Bone marrow (tissue), 2 donors: ENCODE measurements around the gene AIG1.
"Not testable (repeated sequence)": the region's sequence is repeated elsewhere in the genome, so short reads cannot be mapped to it uniquely, and the experiment has no call there.

Source experiments
- DNase-seq, 2 donors: peaks; one replicate each; lab custom pipeline; 2025; lab: John Stamatoyannopoulos, UW

Gene AIG1

DNA sequence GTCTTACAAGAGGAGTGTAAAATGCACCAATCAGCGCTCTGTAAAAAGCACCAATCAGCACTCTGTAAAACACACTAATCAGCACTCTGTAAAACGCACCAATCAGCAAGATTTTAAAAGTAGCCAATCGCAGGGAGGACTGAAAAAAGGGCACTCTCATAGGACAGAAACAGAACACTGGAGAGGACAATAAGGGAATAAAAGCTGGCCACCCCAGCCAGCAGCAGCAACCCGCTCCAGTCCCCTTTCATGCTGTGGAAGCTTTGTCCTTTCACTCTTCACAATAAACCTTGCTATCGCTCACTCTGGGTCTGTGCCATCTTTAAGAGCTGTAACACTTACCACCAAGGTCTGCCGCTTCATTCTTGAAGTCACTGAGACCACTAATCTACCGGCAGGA is 1.7 kb upstream of the AIG1 start:
- no peak for DNase-seq

DNA sequence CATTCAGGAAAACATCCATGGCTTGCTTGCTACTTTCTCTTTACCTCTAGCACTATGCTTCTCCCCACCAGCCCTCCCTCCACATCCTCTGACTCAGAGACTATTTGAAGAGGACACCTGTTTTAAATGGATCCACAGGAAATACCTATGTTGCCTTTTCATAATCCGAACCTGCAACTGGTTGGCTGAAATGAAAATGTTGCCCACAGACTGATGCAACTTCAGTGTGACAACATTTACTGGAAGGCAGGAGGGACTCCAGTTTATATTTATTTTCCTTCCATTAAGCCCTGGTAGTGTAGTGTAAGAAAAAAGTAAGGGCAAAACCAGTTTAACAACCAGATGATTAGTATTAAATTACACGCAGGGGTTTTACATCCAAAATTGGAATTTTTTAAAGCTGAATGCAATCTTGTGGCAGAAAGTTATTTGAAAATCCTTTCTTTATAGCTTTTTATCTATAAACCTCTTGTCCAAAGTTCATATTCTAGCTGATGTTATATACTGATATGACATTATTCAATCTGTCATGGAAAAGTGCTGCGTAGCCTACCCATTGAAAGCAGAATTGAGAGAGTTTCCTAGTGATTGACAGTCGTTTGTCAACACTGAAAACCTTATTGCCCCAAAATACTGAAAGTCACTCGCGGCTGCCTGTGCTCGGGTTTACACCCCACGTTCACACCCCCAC is 881 bp upstream of the AIG1 start:
- no peak for DNase-seq

DNA sequence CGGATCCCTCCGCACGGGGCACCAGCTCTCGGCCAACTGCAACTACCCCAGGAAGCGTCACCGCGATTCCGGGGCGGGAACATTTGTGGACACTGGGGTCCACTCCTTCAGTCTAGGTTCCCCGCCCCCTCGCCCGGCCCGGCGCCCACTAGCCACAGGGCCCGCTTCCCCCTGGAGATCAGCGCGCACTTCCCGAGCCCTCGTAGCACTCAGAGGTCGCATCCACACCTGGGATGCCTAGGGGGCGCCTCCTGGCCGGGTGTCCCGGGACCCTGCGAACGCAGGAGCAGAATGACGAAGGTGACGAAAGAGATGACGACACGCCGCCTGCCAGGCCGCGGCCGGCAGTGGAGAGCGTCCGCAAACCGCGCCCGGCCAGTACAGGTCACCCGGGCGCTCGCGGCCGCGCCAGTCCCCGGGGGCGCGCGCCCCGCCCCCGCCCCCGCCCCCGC is 309 bp upstream of the AIG1 start:
- peak in 1 of 2 donors; percentile 75 for DNase-seq

DNA sequence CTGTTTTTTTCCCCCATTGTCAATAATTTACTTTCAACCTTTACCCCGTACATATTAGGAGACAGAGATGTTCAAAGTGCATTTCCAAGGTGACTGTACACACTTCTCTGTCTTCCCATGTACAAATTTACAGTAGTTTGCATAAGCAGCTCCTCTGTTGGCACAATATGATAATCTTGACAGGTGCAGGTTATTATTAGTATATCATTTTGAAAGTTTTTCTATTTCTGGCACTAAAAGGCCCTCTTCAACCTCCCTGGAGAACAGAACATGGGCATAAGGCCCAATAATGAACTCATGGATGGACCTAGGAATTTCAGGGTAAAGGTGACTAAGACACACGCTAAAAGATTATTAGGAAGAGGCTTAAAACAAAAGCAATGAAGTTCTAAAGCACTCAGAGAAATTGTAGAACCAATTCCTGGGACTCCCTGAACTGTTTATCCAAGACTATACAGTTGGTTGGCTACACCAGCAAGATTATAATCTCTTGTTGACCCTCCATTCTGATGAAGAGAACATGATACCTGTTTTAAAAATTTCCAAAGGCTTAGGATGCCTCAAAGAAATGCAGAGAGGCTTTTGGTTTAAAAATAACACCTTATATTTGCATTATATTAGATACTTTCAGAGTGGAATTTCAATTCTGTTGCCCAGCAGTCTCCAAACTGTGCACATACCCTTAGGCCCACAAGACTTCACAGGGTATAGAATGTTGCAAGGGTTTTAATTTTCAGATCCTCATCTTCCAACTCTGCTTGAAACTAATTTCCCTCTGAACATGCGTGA is 1.1 kb downstream of the AIG1 start:
- DNase-seq = no peak

DNA sequence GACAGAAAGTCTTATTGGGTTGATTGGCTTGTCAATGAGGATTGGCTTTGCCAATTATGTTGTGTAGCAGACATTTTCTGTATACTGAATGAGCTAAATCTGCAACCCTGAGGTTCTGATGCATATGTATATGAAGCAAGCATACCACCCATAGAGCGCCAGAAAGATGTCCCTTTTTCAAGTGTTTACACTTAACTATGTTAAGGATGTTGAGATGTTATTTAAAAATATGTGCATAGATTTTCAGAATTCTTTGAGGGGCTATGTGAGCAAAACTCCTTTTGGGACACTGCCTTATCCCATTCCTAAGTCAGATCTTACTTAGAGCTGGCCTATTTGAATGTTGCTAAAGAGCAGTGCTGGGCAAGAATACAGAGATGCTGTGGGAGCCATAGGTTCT is 1.9 kb downstream of the AIG1 start:
- DNase-seq = no peak

DNA sequence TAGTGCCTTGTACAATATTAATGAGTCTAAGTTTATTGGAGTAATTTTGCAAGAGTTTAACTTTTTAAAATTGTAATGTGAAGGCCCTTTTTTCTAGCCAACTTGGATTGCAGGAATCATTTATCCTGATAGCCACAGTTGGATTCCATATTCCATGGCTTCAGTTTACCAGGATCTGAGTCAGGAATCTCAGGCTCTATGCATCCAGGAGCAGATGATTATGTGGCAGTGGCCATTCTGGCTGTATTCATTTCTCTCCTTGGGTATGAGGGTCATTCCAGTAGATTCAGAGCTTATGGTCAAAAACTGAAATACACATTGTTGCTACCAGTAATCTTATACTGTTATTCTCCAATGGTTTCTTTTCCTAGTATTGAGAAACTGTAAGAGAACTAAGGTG is 2.9 kb downstream of the AIG1 start:
- no peak for DNase-seq

DNA sequence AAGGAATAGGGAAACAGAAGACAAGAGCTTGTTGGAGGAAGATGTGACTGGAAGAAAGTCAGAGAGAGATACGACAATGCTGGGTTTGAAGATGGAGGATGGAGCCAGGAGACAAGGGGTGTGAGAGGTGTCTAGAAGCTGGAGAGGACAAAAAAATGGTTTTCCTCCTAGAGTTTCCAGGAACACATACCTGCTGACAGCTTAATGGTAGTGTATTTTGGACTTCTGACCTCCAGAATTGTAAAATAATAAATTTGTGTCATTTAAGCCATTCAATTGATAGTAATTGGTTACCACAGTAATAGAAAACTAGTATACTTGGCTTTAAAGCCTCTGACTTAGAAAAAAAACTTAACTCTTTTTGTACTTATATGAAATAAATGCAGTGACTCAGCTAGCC is 3.6 kb downstream of the AIG1 start:
- DNase-seq = no peak

DNA sequence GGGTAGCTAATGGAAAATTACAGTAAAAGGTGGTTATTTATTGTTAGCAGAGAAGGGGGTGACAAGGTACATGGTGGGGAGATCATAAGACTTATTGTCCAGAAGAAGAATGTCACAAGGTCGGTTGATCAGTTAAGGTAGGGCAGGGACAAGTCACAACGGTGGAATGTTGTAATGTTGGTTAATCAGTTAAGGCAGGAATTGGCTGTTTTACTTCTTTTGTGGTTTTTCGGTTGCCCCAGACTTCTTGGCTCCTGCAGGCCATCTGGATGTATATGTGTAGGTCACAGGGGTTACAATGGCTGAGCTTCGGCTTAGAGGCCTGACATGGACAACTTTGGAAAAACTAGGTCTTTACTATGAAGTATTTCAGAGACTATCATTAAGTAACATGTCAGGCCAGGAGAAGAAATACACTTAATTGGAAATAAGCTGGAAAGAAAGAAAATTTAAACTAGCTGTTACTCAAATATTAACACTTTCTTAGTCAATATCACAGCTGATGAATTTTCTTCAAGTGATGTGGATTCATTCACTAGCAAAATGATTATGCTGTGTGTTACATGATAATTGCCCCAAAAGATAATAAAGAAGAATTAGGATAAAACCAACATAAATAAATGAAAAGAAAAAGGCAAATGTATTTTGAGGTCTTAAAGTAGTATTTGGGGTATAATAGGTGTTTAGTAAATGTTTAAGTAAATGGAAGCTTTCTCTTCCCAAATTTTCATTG is 4.4 kb downstream of the AIG1 start:
- DNase-seq = no peak

DNA sequence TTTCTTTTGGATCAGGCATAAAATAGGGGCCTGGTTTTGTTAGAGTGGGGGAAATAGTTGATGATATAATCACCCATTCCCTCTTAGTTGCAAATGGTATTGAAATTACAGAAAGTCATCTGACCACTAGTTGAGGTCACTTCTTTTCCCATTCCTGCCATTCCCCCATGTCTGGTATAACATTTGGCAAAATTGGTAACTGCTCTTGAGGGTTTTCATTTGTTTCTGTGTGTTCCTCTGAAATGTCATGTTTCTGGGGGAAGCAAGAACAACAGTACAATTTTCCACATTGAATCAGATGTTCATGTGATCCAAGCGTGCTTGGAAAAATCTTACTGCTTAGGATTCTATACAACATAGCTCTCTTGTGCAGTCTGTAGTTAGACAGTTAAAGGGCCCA is 7.3 kb downstream of the AIG1 start:
- no peak for DNase-seq

DNA sequence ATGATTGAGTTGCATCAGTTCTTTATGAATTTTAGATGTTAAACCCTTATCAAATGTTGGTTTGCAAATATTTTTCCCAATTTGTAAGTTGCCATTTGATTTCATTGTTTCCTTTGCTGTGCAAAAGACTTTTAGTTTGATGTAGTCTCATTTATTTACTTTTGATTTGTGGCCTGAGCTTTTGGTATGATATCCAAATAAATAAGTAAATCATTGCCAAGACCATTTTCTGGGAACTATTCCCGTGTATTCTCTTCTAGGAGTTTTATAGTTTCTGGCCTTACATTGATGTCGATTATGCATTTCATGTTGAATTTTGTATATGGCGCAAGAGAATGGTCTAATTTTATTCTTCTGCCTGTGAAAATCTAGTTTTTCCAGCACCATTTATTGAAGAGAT is 13.4 kb downstream of the AIG1 start:
- DNase-seq = no peak

DNA sequence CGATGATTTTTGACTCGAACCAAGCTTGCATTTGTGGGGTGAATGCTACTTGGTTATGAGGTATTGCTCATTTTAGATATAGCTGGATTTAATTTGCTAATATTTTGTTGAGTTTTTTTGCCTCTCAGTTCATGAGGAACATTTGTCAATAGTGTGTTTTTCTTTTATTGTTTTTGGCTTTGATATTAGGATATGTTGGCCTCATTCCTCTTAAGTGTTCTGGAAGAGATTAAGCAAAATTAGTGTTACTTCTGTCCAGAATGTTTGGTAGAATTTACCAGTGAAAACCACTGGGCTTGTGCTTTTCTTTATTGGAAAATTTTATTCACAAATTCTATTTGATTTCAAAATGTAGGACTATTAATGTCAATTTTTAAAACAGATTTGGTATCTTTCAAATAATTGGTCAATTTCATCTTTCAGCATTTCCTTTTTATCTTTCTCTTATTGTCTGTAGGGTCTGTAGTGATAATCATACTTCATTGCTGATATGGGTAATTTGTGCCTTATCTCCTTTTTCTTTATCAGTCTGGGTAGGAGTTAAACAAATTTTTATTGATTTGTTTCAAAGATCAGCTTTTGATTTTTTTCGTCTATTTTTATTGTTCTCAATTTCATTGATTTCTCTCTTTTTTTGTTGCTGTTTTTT is 14.1 kb downstream of the AIG1 start:
- DNase-seq = no peak

DNA sequence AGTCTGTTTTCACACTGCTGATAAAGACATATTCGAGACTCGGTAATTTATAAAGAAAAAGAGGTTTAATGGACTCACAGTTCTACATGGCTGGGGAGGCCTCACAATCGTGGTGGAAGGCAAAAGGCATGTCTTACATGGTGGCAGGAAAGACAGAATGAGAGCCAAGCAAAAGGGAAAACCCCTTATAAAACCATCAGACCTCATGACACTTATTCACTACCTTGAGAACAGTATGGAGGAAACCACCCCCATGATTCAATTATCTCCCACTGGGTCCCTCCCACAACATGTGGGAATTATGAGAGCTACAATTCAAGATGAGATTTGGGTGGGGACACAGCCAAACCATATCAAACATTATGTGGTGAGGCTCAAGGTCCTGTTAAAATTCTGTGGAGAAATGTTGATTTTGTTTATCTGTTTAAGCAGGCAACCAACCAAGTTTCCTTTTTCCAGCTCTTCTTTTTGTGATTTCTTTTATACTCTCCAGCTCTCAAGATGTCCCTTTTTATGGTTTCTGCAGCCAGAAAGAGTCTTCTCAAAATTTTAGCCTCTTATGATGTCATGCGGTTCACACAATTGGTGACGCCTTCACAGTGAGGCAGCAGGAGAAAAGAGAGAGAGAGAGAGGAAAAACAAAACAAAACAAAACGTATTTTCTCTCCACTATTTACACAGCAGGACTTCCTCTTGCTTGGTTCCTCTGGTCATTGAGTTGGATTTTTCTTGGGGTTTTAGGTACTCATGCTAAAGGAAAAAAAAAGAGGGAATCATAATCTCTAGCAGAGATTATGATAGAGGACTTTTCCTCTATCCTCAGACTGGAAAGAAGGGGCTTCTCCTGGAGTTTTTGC is 18.0 kb downstream of the AIG1 start:
- DNase-seq = no peak

DNA sequence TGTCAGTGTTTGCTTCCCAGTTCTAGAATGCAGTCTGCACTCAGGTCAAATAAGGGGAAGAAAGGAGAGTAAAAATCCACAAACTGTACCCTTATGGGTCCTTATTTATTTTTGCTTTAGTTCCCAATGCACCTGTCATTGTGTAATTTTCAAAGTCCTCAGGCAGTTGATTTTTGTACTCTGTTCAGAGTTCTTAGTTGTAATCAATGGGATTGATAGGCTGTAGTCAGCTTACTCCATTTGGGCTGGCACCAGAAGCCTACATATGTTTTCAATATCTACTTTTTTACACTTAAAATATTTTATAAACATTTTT is 18.6 kb downstream of the AIG1 start:
- DNase-seq = no peak

DNA sequence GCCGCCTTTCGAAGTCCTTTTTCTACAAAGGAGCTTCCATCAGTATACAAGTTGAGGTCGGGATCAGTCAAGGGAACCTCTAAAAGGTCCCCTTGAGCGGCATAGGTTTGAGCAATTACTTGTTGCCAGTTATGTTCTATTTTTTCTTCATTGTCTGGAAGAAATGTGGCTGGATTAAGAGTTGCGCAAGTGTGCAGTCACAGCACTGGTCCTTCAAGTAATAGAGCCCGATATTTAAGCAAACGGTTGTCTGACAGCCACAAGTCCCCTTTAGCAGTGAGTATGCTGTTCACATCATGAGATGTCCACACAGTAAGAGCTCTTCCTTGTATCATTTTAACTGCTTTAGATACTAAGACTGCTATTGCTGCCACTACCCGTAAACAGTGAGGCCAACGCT is 21.6 kb downstream of the AIG1 start:
- DNase-seq = not testable (repeated sequence)

DNA sequence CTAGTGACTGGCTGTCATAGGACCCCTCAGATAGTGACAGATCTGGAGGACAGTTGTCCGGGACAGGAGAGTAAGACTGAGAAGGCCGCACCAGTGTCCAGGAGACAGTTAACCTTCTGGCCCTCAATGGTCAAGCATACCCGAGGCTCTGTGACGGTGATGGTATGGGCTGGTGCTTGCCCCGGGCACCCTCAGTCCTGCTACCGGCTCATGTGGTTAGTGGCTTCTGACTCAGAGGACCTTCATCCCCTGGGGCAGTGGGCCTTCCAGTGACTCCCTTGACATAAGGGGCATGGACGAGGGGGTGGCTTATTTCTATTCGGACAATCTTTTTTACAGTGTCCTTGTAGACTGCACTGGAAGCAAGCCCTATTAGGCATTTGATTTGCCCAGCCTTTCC is 23.3 kb downstream of the AIG1 start:
- not testable (repeated sequence) for DNase-seq

DNA sequence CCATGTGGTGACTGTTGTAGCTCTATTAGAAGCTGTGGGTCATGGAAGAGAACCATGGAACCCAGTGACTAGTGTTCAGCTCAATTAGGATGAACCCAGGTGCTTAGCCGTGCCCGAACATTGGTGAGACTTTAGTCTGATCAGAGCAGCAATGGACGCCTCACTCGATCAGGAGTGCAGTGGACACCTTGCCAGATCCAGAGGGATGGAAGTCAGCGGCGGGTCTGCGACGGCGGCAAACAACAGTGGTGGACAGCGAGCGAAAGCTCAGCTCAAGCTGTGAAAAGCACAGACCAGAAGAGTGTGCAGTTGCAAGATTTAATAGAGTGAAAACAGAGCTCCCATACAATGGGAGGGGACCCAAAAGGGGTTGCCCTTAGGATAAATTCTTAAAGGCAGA is 26.6 kb downstream of the AIG1 start:
- not testable (repeated sequence) for DNase-seq

DNA sequence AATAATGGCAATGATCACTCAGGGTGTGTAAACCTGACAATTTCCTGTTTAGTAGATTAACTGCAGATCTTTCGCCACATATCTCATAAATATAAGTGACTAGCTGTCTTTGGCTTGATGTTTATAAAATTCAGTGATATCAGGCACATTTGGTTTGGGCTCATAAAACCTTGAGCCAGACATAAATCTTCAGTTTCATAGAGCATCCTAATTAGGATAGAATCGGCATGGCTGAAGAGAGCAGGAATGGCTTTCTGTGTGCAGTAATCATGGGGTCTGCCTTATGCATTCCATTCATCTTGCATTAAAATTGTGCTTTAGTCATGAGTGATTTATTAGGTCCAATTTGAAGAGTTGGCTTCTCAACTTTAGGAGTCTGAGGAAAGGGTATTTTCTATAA is 27.2 kb downstream of the AIG1 start:
- DNase-seq = no peak

DNA sequence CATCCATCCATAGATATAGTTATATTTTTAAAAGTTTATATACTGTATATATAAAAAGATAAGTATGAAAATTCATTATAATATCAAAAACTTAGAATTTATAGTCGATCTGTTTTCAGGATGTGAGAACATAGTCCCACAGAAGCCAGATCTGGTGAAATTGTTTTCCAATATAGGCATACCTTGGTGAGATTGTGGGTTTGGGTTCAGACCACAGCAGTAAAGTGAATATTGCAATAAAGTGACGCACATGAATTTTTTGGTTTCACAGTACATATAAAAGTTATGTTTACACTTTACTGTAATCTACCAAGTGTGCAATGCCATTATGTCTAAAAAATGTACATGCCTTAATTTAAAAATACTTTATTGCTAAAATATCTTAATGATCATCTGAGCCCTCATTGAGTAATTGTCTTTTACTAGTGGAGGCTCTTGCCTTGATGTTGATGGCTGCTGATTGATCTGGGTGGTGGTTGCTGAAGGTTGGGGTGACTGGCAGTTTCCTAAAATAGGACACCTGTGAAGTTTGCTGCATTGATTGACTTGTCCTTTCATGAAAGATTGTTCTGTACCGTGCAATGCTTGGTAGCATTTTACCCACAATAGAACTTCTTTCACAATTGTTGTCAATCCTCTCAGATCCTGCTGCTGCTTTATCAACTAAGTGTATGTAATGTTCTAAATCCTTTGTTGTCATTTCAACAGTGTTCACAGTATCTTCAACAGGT is 29.8 kb downstream of the AIG1 start:
- no peak for DNase-seq

DNA sequence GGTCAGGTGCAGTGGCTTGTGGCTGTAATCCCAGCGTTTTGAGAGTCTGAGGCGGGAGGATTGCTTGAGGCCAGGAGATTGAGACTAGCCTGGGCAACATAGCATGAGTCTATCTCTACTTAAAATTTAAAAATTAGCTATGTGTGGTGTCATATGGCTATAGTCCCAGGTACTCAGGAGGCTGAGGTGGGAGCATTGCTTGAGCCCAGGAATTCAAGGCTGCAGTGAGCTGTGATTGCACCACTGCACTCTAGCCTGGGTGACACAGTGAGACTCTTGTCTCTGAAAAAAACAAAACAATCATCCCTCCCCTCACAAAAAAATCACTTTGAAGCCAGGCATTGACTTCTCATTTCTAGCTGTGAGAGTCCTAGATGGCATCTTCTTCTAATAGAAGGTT is 32.1 kb downstream of the AIG1 start:
- no peak for DNase-seq

DNA sequence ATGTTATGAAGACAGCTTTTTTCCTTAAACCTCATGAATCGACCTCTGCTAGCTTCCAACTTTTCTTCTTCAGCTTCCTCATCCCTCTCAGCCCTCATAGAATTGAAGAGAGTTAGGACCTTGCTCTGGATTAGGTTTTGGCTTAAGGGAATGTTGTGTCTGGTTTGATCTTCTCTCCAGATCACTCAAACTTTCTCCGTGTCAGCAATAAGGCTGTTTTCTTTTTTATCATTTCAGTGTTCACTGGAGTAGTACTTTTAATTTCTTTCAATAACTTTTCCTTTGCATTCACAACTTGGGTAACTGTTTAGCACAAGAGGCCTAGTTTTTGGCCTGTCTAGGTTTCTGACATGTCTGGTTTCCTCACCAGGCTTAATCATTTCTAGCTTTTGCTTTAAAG is 32.6 kb downstream of the AIG1 start:
- no peak for DNase-seq

DNA sequence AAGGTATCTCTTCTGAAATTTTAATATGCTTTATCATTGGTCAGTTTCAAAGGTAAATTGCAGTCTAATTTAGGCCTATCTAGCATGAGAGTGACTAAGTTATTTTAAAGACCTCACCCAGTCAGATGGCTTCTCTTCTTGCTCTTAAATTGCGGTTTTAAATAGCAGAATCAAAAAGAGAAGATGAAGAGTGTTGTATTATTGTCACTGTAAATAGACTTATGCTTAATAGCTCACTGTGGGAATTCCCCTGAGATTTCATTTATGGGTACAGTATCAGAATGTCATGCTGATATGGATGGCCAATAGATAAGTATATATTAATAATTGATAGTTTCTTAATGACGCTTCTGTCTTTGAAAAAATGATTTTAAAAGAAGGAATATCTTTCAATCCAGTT is 35.7 kb downstream of the AIG1 start:
- DNase-seq = no peak
